SKM-1 treated with dmso at 0.1 percent for 144 hours (cell line): ENCODE results near the gene MRPL42.
"Not testable (repeated sequence)": the region's sequence is repeated elsewhere in the genome, so short reads cannot be mapped to it uniquely, and the experiment has no call there.

Experiments
- DNase-seq: peaks from one replicate; lab custom pipeline; 2025; ENCODE audit not compliant: unreplicated experiment; lab: John Stamatoyannopoulos, UW

Gene MRPL42

DNA sequence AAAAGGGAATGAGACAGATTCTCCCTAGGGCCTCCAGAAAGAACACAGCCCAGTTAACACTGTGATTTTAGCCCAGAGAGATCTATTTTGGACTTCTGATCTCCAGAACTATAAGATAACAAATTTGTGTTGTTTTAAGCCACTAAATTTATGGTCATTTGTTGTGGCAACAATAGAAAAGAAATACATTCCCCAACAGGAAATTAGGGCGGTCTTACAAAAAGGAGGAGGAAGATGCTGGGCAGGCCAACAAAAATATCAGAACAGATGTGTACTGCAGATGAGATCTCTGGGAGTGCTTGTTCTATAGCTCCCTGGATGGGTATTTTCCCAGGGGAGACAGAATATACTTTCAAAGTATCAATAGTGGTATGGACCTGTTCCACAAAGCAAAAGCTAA lies 73.2 kb downstream of the MRPL42 start:
- no peak for DNase-seq

DNA sequence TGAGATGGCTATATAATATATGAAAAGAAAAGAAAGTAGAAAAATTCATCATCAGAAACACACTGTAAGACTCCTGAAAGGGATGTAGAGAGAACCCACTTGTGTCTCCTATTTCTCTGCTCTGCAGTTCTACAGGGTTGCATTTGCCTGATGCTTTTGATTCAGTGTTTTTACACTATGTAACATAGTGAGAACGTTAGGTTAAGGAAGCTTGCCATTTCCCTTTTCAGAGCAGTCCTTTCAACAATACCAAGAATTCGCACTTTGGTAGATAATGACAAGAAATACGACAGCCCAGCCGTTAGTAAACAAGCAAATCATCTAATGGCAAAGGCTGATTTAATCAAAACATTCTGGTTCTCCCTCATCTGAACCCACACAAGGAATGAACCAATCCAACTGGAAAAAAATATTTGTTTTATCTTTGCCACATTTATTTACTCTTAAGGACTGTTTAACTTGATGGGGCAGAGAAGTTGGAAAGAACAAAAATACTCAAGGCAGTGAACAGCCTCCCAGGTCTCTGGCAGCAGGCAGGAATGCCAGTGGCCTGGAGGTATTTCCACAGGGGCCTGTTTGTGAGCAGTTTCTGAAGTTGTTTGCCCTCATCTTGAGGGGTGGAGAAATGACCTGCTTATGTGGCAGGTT lies 74.4 kb downstream of the MRPL42 start:
- no peak for DNase-seq

DNA sequence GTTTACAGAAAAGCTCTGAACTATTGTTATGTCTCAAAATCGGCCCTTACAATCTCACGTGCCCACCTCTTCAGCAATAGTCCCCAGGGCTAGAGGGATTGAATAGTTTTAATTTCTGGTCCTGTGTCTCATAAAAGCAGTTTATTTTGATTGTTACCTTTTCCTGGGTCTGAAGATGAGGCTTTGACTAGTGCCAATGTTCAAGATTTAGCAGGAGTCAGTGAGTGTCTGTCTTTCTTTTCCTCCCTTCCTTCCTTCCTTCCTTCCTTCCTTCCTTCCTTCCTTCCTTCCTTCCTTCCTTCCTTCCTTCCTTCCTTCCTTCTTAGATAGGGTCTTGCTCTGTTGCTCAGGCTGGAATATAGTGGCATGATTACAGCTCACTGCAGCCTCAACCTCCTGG lies 80.5 kb downstream of the MRPL42 start:
- DNase-seq: no peak

DNA sequence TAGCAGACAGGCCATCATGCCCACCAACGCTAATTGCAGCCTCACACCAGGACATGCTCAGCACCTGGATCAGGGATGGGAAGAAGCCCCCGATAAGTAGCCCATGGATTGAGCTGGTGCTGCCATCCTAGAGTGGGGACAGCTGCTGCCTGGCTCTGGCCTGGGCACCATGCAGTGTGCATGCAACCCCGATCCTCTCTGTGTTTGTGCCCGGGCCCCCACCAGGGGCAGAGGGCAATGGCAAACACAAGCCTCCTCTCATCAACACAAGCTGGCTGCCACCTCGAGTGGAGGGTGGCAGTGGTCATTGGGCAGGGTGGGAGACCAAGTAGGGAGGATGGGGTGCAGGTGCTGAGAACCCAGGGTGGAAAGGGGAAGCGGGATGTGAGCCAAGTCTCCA lies 81.9 kb downstream of the MRPL42 start:
- no peak for DNase-seq

DNA sequence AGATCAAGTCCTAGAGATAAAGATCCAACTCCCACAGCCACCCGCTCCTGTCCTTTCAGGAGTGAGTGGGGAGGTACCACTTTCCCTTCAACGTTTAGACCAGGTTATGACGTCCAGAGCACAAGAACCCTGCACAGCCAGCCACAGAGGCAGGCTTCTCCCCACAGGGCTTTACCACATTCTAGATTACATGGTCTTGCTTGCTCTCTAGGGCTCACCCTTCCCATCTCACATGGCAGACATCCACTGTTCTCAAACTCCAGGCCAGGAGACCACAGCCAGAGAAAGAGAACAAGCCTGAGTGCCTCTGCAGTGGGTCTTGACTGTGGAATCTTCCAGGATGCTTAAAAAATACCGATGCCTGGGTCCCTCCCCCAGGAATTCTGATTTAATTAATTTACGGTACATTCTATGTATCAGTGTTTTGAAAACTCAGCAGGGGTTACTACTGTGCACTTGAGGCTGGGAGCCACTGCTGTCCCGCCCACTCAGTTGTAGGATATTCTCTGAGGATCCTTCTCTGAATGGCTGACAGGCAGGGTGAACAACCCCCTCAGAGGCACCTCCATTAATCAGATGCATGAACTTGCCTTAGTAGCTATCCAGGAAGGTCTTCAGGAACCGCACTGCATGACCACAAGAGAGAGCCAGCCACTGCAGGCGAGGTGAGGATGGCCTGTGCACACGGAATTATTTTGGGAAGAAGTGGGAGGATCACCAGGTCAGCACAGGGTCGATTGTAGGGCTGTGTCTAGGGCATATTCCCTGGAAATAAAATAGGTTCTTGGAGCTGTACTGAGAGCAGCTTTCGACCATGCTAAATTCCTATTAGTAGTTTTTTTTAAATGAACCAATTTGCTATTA lies 83.7 kb downstream of the MRPL42 start:
- DNase-seq: no peak

DNA sequence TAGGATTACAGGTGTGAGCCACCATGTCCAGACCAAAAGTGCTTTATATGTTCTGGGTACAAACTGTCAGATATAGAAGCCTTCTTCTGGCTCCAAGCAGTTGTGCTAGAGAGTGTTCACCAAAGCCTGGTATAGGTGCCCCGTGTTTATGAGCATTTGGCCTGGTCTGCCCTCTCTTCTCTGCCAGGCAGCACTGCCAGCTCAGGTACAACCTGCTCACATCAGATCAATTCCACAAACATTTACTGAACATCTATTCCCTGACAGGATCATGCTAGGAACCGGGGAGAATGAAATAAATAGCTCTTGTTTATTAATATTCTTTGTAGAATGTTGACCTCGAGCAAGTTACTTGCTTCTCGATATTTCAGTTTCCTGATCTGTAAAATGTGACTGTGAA lies 85.1 kb downstream of the MRPL42 start:
- DNase-seq: no peak

DNA sequence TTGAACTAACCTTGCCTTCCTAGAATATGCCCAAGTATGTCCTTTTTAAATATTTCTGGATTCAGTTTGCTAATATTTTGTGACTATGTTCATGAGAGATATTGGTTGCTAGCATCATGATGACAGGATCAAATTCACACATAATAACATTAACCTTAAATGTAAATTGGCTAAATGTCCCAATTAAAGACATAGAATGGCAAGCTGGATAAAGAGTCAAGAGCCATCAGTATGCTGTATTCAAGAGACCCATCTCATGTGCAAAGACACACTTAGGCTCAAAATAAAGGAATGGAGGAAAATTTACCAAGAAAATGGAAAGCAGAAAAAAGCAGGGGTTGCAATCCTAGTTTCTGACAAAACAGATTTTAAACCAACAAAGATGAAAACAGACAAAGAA lies 90.6 kb downstream of the MRPL42 start:
- not testable (repeated sequence) for DNase-seq

DNA sequence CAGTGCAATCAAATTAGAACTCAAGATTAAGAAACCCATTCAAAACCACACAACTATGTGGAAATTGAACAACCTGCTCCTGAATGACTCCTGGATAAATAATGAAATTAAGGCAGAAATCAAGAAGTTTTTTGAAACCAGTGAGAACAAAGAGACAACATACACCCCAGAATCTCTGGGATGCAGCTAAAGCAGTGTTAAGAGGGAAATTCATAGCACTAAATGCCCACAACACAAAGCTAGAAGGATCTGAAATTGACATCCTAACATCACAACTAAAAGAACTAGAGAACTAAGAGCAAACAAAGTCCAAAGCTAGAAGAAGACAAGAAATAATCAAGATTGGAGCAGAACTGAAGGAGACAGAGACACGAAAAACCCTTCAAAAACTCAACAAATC lies 91.4 kb downstream of the MRPL42 start:
- not testable (repeated sequence) for DNase-seq

DNA sequence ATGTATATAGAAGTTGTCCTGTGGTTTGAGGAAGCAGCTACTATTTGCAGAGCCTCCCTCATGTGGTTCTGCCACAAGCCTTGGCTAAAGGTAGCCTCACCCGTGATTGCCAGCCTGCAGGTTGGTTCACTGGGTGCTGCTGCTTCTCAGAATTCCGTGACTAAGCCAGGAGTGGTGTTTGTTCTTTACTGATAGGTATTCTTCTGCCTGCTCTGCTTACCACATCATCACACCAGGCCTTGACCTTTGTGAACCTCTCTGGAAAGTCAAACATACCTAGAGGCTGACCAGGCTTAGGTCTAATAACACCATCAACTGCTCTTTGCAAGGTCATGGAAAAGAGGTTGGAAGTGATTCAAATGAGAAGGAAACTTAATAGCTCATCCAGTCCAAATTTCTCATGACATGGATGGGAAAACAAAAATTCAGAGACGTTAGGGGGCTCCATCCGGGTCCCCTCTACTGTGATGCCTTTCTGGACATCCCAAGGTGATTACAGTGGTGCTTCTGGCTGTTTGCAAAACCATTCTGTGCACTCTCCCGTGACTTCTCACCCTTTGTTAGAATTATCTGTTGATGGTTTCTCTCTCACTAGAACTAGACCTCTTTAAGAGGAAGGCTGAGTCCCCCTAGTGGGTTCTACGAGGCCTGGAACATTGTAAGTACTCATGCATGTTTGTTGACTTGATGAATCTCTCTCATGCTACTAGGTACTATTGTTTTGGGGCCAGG lies 96.7 kb downstream of the MRPL42 start:
- no peak for DNase-seq

DNA sequence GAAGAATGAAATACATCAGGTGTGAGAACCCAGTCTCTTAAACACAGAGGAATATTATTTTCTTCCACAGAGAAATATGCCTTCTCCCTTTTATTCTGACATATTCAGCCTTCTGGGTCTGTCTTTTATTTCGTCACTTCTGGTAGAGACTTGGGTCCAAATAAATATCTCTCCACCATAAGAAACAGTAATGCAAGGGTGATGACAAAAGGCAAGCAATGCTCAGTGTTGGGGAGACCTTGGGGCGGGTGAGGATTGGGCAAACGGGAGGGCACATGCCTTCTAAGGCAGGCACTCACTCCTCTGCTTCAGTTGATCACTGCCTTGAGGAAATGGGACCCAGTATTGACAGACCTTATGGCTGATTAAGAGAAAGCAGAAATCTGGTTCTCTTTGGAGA lies 98.4 kb downstream of the MRPL42 start:
- no peak for DNase-seq
